Measurements from ENCODE around the gene ARHGEF17.

Gene ARHGEF17

GRCh38 chr11:73358071-73358470, 50.0 kb downstream of the ARHGEF17 start:
- H3K4me3 ChIP-seq (ENCODE audit: low read length) = no peak overlapping the region
- H3K9me2 ChIP-seq (replicated peaks; ENCODE audit: control insufficient read depth, low read length) = no peaks in the 10 kb centered on the region
- H4K20me1 ChIP-seq (ENCODE audit: control insufficient read depth, insufficient read depth, low read depth, low read length) = no peaks in the 10 kb centered on the region
- peaks cover 3% of the 10 kb centered on the region; the same call in 1 of the 2 replicates for H3K27me3 ChIP-seq (ENCODE audit: control insufficient read depth, low read length)
- no peaks in the 10 kb centered on the region for H3K36me3 ChIP-seq (ENCODE audit: control insufficient read depth, low read length)
- H3K27ac ChIP-seq (ENCODE audit: low read depth, low read length) = no peak overlapping the region
- no peaks in the 10 kb centered on the region for H3K79me2 ChIP-seq (ENCODE audit: control insufficient read depth, low read length)
- H3K9me3 ChIP-seq (ENCODE audit: control insufficient read depth, insufficient read depth, low read length) = no peaks in the 10 kb centered on the region
- no peak for TF ChIP-seq EZH2phosphoT487 (IDR thresholded peaks at IDR 0.05; ENCODE audit: borderline replicate concordance, low read length)
- H3K4me2 ChIP-seq (ENCODE audit: low read length) = no peak overlapping the region
- H3K4me1 ChIP-seq (ENCODE audit: control insufficient read depth, low read length) = no peaks in the 10 kb centered on the region
- no peaks in the 10 kb centered on the region for H3F3A ChIP-seq (ENCODE audit: control insufficient read depth, insufficient read depth)

GRCh38 chr11:73359341-73359740, 51.3 kb downstream of the ARHGEF17 start:
- Histone ChIP-seq H3K27ac (ENCODE audit: low read depth, low read length) (no peak overlapping the region), H3K27me3 (ENCODE audit: control insufficient read depth, low read length) (no peaks in the 10 kb centered on the region), H3K9me3 (ENCODE audit: control insufficient read depth, insufficient read depth, low read length) (no peaks in the 10 kb centered on the region), H3K9me2 (replicated peaks; ENCODE audit: control insufficient read depth, low read length) (no peaks in the 10 kb centered on the region), H4K20me1 (ENCODE audit: control insufficient read depth, insufficient read depth, low read depth, low read length) (no peaks in the 10 kb centered on the region), H3K4me3 (ENCODE audit: low read length) (no peak overlapping the region), H3K36me3 (ENCODE audit: control insufficient read depth, low read length) (no peaks in the 10 kb centered on the region), H3K4me2 (ENCODE audit: low read length) (no peak overlapping the region), H3K79me2 (ENCODE audit: control insufficient read depth, low read length) (no peaks in the 10 kb centered on the region), H3F3A (ENCODE audit: control insufficient read depth, insufficient read depth) (no peaks in the 10 kb centered on the region), H3K4me1 (ENCODE audit: control insufficient read depth, low read length) (peaks cover 6% of the 10 kb centered on the region)
- TF ChIP-seq CTCF (IDR thresholded peaks at IDR 0.05; ENCODE audit: low read depth, low read length, poor library complexity, severe bottlenecking) = no peak
- no peak for TF ChIP-seq EZH2phosphoT487 (IDR thresholded peaks at IDR 0.05; ENCODE audit: borderline replicate concordance, low read length)

- Histone ChIP-seq H3K27me3 (ENCODE audit: control insufficient read depth, low read length) (no peaks in the 10 kb centered on the region), H3K9me3 (ENCODE audit: control insufficient read depth, insufficient read depth, low read length) (no peaks in the 10 kb centered on the region), H3K27ac (ENCODE audit: low read depth, low read length) (no peak overlapping the region), H3K79me2 (ENCODE audit: control insufficient read depth, low read length) (no peaks in the 10 kb centered on the region), H3K4me3 (ENCODE audit: low read length) (no peak overlapping the region), H3K4me2 (ENCODE audit: low read length) (no peak overlapping the region), H3K4me1 (ENCODE audit: control insufficient read depth, low read length) (peaks cover 14% of the 10 kb centered on the region), H3F3A (ENCODE audit: control insufficient read depth, insufficient read depth) (peaks cover 2% of the 10 kb centered on the region; the same call in 1 of the 2 replicates), H4K20me1 (ENCODE audit: control insufficient read depth, insufficient read depth, low read depth, low read length) (no peaks in the 10 kb centered on the region), H3K9me2 (replicated peaks; ENCODE audit: control insufficient read depth, low read length) (no peaks in the 10 kb centered on the region), H3K36me3 (ENCODE audit: control insufficient read depth, low read length) (no peaks in the 10 kb centered on the region)
- TF ChIP-seq CTCF (IDR thresholded peaks at IDR 0.05; ENCODE audit: low read depth, low read length, poor library complexity, severe bottlenecking) (peak; percentile 64), EZH2phosphoT487 (IDR thresholded peaks at IDR 0.05; ENCODE audit: borderline replicate concordance, low read length) (no peak)
These were observed 52.1 kb downstream of the ARHGEF17 start for GRCh38 chr11:73359930-73360742.

- Histone ChIP-seq H3K9me3 (ENCODE audit: control insufficient read depth, insufficient read depth, low read length) (no peaks in the 10 kb centered on the region), H3K4me1 (ENCODE audit: control insufficient read depth, low read length) (peaks cover 21% of the 10 kb centered on the region), H4K20me1 (ENCODE audit: control insufficient read depth, insufficient read depth, low read depth, low read length) (no peaks in the 10 kb centered on the region), H3K4me2 (ENCODE audit: low read length) (no peak overlapping the region), H3K27ac (ENCODE audit: low read depth, low read length) (no peak overlapping the region), H3K79me2 (ENCODE audit: control insufficient read depth, low read length) (no peaks in the 10 kb centered on the region), H3K36me3 (ENCODE audit: control insufficient read depth, low read length) (no peaks in the 10 kb centered on the region), H3K27me3 (ENCODE audit: control insufficient read depth, low read length) (no peaks in the 10 kb centered on the region), H3F3A (ENCODE audit: control insufficient read depth, insufficient read depth) (peaks cover 4% of the 10 kb centered on the region; the same call in 1 of the 2 replicates), H3K4me3 (ENCODE audit: low read length) (no peak overlapping the region), H3K9me2 (replicated peaks; ENCODE audit: control insufficient read depth, low read length) (no peaks in the 10 kb centered on the region)
- TF ChIP-seq CTCF (IDR thresholded peaks at IDR 0.05; ENCODE audit: low read depth, low read length, poor library complexity, severe bottlenecking) (peak; percentile 3), EZH2phosphoT487 (IDR thresholded peaks at IDR 0.05; ENCODE audit: borderline replicate concordance, low read length) (no peak)
These were observed 52.8 kb downstream of the ARHGEF17 start for GRCh38 chr11:73360743-73361369.
